Neural crest cell (in vitro differentiated cells): ENCODE measurements around the gene TNFAIP8. TPM values are rescaled to one million over a fixed set of nuclear protein-coding genes. Genes with fewer than 3 reads are reported as not detected.

Experiments
- DNase-seq: peaks from one replicate; pipeline ENCODE4 v3.0.0; 2021; ENCODE audit warnings: low read depth, mixed read lengths, low spot score
- H3K27ac Mint-ChIP-seq: one replicate; pipeline ENCODE4 v1.8.0; 2021; ENCODE audit warnings: mild to moderate bottlenecking, mixed read lengths; ENCODE audit not compliant: unreplicated experiment
- H3K27me3 Mint-ChIP-seq: 2 replicates; pipeline ENCODE4 v1.8.0; 2021; ENCODE audit warnings: low read depth, mild to moderate bottlenecking, mixed read lengths
- H3K36me3 Mint-ChIP-seq: 2 replicates; pipeline ENCODE4 v1.8.0; 2021; ENCODE audit warnings: low read depth, mild to moderate bottlenecking, mixed read lengths
- H3K4me1 Mint-ChIP-seq: 2 replicates; pipeline ENCODE4 v1.8.0; 2021; ENCODE audit warnings: mixed read lengths
- H3K4me3 Mint-ChIP-seq: one replicate; pipeline ENCODE4 v1.8.0; 2021; ENCODE audit warnings: mild to moderate bottlenecking, mixed read lengths
- H3K9me3 Mint-ChIP-seq: 2 replicates; pipeline ENCODE4 v1.8.0; 2021; ENCODE audit warnings: mixed read lengths
- total RNA-seq: library from RNA; stranded (reverse); gene quantifications from 2 replicates; pipeline ENCODE4 v1.2.1, GENCODE V29; 2021
- TF ChIP-seq, protein P1 (sequence below): fragments of 200-600 bp; sonication (generic); conservative IDR thresholded peaks from 2 replicates; pipeline ENCODE4 v1.5.0; 2021; ENCODE audit warnings: antibody characterized with exemption, mild to moderate bottlenecking

Gene TNFAIP8
- total RNA-seq, 1 donor from 2014 or later, result 8.6 TPM

- H3K27ac Mint-ChIP-seq, result no peak overlapping the region
- H3K4me3 Mint-ChIP-seq, result no peak overlapping the region
- DNase-seq, result no peak
- peaks cover 20% of the 10 kb centered on the region for H3K4me1 Mint-ChIP-seq
- TF ChIP-seq, protein P1, sequence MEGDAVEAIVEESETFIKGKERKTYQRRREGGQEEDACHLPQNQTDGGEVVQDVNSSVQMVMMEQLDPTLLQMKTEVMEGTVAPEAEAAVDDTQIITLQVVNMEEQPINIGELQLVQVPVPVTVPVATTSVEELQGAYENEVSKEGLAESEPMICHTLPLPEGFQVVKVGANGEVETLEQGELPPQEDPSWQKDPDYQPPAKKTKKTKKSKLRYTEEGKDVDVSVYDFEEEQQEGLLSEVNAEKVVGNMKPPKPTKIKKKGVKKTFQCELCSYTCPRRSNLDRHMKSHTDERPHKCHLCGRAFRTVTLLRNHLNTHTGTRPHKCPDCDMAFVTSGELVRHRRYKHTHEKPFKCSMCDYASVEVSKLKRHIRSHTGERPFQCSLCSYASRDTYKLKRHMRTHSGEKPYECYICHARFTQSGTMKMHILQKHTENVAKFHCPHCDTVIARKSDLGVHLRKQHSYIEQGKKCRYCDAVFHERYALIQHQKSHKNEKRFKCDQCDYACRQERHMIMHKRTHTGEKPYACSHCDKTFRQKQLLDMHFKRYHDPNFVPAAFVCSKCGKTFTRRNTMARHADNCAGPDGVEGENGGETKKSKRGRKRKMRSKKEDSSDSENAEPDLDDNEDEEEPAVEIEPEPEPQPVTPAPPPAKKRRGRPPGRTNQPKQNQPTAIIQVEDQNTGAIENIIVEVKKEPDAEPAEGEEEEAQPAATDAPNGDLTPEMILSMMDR, result no peak
- no peaks in the 10 kb centered on the region for H3K9me3 Mint-ChIP-seq
- no peaks in the 10 kb centered on the region for H3K36me3 Mint-ChIP-seq
- H3K27me3 Mint-ChIP-seq, result no peaks in the 10 kb centered on the region
Measured at GRCh38 chr5:119329666-119330065, 26.2 kb upstream of the TNFAIP8 start.

DNA sequence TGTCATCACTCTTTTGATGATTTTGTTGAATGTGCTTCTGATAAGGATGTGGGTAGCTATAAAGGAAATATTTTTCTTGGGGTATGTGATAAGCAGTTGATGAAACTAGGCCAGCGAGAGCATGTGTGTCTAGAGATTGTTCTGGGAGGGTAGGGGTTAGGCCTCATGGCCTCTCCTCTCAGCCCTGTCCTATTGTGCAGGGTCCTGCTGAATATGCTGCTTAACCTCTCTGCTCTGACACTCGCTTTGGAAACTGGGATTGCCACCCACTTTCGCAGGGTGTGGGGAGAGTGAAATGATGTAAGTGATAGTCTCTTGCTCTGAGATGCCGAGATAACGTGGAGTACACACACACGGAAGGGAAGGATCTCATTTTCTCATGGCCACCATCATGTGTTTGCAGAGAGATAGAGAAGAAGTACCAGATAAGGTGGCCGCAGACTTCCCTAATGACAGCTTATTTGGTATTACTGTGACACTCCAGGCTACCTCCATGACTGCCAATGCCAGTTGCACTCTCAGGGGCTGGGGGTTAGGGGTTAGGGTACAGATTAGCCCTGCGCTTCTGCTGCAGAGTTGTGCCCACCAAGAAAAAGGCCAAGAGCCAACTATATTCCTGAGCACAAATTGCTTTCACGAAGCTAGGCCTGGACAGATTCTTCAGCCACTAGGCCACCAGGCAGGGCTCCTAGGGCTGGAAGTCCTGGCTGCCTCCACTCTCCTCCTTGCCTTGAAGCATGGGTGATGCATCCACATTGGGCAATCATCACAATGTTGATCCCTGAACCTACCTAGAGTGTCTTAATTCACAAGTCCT, 25.2 kb upstream of the TNFAIP8 start:
- DNase-seq, result no peak
- Mint-ChIP-seq H3K27me3 (no peaks in the 10 kb centered on the region), H3K9me3 (no peaks in the 10 kb centered on the region), H3K4me1 (peaks cover 20% of the 10 kb centered on the region), H3K27ac (no peak overlapping the region), H3K4me3 (no peak overlapping the region), H3K36me3 (no peaks in the 10 kb centered on the region)
- TF ChIP-seq, protein P1, result no peak

GRCh38 chr5:119331566-119332095, 24.2 kb upstream of the TNFAIP8 start:
- Mint-ChIP-seq H3K4me3 (no peak overlapping the region), H3K9me3 (no peaks in the 10 kb centered on the region), H3K27me3 (no peaks in the 10 kb centered on the region), H3K27ac (no peak overlapping the region), H3K4me1 (peaks cover 14% of the 10 kb centered on the region), H3K36me3 (no peaks in the 10 kb centered on the region)
- no peak for DNase-seq
- TF ChIP-seq, protein P1, result no peak

DNA sequence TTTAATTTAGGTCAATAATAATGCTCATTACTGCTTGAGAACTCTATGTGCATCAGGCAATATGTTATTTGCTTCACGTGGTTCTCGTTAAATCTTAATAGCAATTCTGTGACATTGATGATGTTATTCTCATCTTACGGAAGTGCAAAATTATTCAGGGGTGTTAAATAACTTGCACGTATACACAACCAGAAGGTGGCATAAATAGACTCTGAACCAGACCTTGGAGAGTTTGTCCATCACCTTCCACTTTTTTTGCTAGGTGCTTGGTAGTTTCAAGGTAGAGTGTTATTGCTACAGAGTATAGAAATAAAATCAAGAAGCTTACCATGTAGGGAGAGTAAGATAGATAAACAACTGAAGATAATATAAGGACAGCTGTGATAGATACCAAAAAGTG, 23.6 kb upstream of the TNFAIP8 start:
- no peaks in the 10 kb centered on the region for H3K27me3 Mint-ChIP-seq
- H3K36me3 Mint-ChIP-seq, result no peaks in the 10 kb centered on the region
- H3K27ac Mint-ChIP-seq, result no peak overlapping the region
- H3K4me1 Mint-ChIP-seq, result peaks cover 13% of the 10 kb centered on the region
- no peak for DNase-seq
- TF ChIP-seq, protein P1, result no peak
- H3K9me3 Mint-ChIP-seq, result no peaks in the 10 kb centered on the region
- no peak overlapping the region for H3K4me3 Mint-ChIP-seq

GRCh38 chr5:119332978-119333401, 22.8 kb upstream of the TNFAIP8 start:
- H3K4me1 Mint-ChIP-seq, result peaks cover 13% of the 10 kb centered on the region
- H3K4me3 Mint-ChIP-seq, result no peak overlapping the region
- H3K36me3 Mint-ChIP-seq, result no peaks in the 10 kb centered on the region
- H3K27ac Mint-ChIP-seq, result no peak overlapping the region
- no peaks in the 10 kb centered on the region for H3K9me3 Mint-ChIP-seq
- TF ChIP-seq, protein P1, result no peak
- DNase-seq, result no peak
- no peaks in the 10 kb centered on the region for H3K27me3 Mint-ChIP-seq
